ENCODE results near the gene LRP1.

LRP1 gene

DNA sequence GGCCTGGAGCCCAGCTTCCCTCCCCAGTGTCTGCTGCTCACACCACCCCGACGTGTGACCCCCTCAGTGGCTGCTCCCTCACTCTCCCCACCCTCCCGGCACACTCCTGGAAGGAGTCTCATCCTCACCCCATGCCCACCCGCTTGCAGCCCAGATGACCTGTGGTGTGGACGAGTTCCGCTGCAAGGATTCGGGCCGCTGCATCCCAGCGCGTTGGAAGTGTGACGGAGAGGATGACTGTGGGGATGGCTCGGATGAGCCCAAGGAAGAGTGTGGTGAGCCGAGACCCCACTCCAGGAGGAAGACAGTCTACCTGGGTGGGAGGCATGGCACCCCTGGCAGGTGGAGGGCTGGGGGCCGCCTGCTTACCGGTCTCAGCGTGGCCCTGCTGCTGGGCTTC, 73.3 kb downstream of the LRP1 start:
- no peak overlapping the region for H3K4me3 ChIP-seq (ENCODE audit: low read depth, low read length)
- TF ChIP-seq, protein P1, sequence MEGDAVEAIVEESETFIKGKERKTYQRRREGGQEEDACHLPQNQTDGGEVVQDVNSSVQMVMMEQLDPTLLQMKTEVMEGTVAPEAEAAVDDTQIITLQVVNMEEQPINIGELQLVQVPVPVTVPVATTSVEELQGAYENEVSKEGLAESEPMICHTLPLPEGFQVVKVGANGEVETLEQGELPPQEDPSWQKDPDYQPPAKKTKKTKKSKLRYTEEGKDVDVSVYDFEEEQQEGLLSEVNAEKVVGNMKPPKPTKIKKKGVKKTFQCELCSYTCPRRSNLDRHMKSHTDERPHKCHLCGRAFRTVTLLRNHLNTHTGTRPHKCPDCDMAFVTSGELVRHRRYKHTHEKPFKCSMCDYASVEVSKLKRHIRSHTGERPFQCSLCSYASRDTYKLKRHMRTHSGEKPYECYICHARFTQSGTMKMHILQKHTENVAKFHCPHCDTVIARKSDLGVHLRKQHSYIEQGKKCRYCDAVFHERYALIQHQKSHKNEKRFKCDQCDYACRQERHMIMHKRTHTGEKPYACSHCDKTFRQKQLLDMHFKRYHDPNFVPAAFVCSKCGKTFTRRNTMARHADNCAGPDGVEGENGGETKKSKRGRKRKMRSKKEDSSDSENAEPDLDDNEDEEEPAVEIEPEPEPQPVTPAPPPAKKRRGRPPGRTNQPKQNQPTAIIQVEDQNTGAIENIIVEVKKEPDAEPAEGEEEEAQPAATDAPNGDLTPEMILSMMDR (IDR thresholded peaks at IDR 0.05; ENCODE audit: borderline replicate concordance, insufficient read depth, low read depth, low read length), result no peak

DNA sequence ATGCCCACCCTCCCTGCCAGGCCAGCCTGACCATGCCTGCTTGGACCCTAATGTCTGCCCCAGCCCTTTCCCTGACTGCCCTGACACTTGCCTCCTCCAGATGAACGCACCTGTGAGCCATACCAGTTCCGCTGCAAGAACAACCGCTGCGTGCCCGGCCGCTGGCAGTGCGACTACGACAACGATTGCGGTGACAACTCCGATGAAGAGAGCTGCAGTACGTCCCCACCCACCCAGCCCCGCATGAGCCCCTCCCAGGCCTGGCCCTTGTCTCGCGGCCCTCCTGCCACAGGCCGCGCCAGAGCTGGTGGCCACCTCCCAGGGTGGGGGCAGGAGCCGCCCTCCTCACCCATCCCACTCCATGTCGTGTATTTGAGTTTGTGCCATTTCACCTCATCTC, 74.0 kb downstream of the LRP1 start:
- TF ChIP-seq, protein P1 (IDR thresholded peaks at IDR 0.05; ENCODE audit: borderline replicate concordance, insufficient read depth, low read depth, low read length), result no peak

DNA sequence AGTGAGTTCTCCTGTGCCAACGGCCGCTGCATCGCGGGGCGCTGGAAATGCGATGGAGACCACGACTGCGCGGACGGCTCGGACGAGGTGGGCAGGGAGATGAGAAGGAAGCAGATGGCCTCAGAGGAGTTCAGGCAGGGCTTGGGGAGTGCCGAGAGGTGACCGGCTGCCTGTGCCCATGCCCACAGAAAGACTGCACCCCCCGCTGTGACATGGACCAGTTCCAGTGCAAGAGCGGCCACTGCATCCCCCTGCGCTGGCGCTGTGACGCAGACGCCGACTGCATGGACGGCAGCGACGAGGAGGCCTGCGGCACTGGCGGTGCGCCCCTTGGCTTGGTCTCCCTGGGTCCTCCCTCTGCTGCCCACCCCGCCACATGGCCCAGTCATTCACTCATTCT, 74.9 kb downstream of the LRP1 start:
- TF ChIP-seq, protein P1 (IDR thresholded peaks at IDR 0.05; ENCODE audit: borderline replicate concordance, insufficient read depth, low read depth, low read length), result no peak

More for the DNA sequence above, 74.0 kb downstream of the LRP1 start:
- no peak overlapping the region for H3K4me3 ChIP-seq (ENCODE audit: low read depth, low read length)

DNA sequence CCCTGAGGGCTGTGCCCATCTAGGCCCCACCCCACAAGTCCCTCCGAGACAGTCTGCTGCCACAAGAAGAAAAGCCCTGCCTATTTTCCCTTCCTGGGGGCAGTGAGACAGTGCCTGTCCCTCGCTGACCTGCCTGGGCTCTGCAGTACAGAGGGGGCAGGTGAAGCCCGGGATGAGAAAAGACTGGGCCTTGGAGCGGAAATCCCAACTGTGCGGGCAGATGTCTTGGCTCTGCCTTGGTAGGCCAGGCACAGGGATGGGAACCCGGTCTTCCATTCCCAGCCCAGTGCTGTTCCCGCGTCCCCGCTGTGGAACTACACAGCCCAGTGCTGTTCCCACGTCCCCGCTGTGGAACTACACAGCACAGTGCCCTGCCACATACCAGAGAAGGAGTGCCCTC, 75.5 kb downstream of the LRP1 start:
- no peak overlapping the region for H3K4me3 ChIP-seq (ENCODE audit: low read depth, low read length)
- TF ChIP-seq, protein P1 (IDR thresholded peaks at IDR 0.05; ENCODE audit: borderline replicate concordance, insufficient read depth, low read depth, low read length), result no peak

More for the DNA sequence above, 74.9 kb downstream of the LRP1 start:
- H3K4me3 ChIP-seq (ENCODE audit: low read depth, low read length), result no peak overlapping the region

DNA sequence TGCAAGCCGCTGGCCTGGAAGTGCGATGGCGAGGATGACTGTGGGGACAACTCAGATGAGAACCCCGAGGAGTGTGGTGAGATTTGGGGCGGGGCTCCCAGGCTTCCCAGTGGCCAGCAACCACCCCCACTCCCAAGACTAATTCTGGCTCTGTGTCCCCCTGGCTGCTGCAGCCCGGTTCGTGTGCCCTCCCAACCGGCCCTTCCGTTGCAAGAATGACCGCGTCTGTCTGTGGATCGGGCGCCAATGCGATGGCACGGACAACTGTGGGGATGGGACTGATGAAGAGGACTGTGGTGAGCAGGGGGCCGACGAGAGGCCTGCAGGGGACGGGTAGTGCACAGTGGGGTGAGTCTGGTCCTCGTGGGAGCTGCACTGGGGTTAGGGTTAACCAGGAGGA, 76.2 kb downstream of the LRP1 start:
- TF ChIP-seq, protein P1 (IDR thresholded peaks at IDR 0.05; ENCODE audit: borderline replicate concordance, insufficient read depth, low read depth, low read length), result no peak
- no peak overlapping the region for H3K4me3 ChIP-seq (ENCODE audit: low read depth, low read length)

DNA sequence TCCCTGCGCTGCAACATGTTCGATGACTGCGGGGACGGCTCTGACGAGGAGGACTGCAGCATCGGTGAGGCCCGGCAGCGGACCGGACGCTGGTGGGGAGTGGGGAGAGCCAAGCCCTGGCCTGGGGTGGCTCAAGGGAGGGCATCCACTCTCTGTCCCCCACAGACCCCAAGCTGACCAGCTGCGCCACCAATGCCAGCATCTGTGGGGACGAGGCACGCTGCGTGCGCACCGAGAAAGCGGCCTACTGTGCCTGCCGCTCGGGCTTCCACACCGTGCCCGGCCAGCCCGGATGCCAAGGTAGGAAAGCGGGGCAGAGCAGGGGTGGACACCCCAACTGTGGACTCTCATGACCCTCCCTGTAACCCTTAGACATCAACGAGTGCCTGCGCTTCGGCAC, 76.9 kb downstream of the LRP1 start:
- TF ChIP-seq, protein P1 (IDR thresholded peaks at IDR 0.05; ENCODE audit: borderline replicate concordance, insufficient read depth, low read depth, low read length), result no peak
- no peak overlapping the region for H3K4me3 ChIP-seq (ENCODE audit: low read depth, low read length)

DNA sequence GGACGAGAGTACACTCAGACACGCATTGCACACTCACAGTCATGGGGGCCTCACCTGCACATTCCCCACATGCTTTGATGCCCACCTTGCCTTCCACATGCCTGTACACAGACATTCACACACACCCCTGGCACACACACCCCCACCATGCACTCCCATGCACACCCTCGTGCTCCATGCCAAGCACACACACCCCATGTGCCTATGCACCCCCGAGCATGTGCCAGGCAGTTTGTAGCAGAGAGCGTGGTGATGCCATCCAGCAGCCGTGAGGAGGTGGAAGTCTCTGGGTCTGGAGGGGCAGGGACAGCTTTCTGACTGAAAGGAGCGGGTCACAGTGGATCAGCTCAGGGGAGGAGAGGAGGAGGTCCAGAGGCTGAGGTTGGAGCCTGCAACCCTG, 77.6 kb downstream of the LRP1 start:
- no peak overlapping the region for H3K4me3 ChIP-seq (ENCODE audit: low read depth, low read length)
- TF ChIP-seq, protein P1 (IDR thresholded peaks at IDR 0.05; ENCODE audit: borderline replicate concordance, insufficient read depth, low read depth, low read length), result no peak

All from GM12875 (cell line).